LoVo (cell line): ENCODE measurements around the gene KDM4B.

Experiments used
- DNase-seq: peaks from one replicate; pipeline ENCODE4 v3.0.0-alpha.2; 2016; ENCODE audit warnings: low spot score

KDM4B gene

DNA sequence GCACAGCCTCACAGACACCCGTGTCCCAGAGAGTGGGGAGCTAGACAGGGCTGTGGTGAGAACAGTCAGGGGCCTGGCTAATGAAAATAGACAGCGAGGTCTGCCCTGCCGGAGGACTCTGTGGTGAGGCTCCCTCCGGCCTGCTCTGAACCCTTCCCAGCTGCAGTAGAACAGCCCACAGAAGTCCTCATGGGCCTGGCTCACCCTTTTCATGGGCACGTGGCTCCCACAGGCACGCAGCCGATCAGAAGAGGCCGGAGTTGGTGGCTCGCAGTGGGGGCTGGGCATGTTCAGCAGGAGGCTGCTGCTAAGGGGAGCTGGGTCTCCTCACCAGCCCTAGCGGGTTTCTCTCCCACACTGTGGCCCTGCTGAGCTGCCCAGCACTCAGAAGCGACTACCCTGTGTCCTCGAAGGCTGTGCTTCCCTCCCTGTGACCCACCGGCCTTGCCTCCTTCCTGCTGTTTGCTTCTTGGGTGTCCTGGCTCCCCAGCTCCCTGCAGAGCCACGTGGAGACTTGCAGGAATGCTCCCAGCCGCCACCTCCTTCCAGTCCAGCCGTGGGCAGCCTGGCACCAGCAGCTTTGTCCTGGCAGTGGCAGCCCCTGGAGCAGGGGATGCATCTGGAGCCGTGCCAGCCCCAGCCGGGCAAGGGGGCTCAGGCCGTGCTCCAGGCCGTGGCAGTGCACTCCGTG, 138.7 kb downstream of the KDM4B start:
- no peak for DNase-seq

DNA sequence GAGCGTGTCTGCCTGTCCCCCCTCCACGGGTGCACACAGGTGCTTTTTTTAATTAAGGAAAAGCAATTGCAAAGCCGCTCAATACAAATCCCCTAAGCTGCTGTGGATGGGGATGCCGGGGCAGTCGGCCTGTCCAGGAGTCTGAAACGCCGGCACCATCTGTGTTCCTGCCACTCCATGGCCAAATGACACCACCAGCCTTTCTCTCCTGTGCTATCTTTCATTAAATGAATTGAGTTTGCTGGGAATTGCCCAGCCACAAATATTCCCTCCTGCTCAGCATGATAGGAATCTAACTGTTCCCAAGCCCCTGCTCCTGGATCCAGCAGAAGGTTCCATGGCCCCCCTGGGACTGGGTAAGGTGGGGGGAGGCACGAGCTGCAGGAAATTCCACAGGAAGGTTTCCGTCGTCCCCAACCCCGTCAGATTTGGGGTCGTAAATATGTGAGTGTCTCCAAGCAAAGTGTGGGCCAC, 139.2 kb downstream of the KDM4B start:
- DNase-seq, result no peak

DNA sequence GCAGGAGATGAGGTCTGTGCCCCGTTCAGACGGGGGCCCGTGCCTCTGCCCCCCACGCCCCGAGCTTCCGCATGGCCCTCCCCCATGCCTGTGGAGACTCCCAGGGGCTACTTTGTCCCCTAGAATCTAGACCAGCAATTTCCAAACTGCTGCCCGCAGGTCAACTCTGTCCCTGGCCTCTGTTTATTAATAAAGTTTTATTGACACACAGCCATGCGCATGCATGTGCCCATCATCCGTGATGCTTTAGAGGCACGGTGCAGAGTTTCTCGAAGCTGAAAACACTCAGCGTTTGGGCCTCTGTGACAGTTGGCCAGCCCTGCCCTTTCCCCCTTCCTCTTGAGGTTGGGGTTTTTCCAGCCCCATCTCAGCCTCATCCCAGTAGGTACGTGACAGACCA, 140.0 kb downstream of the KDM4B start:
- no peak for DNase-seq

DNA sequence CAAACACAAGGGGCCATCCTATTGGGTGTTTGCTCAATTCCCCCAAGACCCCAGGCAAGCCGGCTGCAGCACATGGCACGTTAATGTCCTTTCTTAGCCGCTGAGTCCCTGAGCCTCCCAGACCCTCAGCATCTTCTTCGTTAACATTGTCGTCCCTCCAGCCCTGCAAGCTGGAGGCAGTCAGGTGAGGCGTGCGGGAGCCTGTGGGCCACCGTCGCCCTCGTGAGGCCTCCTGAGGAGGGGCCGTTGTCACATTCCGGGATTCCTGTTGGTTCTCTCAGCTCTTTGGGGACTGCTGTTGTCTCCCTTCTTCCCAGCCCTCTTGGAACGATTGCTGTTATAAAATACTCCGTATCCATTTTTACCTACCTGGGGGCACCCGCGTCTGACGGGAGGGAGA, 140.6 kb downstream of the KDM4B start:
- no peak for DNase-seq

DNA sequence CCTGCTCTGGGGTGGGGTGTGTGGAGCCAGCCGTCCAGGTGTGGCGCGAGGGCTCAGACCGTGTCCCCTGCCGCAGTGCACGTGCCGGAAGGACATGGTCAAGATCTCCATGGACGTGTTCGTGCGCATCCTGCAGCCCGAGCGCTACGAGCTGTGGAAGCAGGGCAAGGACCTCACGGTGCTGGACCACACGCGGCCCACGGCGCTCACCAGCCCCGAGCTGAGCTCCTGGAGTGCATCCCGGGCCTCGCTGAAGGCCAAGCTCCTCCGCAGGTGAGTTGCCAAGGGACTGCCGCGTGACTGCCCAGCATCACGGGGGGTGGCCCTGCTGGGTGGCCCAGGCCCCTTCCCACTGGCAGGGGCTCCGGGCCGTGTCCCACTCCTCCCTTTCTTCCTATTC, 141.6 kb downstream of the KDM4B start:
- DNase-seq, result no peak

DNA sequence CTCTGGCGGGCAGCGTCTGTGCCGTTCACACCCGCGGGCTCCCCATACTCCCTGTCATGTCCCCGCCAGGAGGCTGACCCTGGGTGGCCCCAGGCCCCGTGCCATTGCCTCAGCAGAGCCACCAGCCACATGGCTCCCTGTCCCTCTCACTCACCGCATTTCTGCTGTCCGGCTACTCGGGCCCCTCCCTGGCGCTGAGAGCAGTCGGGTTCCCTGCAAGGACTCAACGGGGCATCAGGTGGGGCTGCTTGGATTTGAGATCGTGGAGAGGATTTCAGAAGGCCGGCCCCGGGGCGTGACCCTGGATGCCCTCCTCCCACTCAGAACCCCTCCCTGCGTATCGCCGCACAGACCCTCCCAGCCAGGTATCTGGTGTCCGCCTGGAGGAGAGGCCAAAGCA, 142.1 kb downstream of the KDM4B start:
- DNase-seq, result no peak

DNA sequence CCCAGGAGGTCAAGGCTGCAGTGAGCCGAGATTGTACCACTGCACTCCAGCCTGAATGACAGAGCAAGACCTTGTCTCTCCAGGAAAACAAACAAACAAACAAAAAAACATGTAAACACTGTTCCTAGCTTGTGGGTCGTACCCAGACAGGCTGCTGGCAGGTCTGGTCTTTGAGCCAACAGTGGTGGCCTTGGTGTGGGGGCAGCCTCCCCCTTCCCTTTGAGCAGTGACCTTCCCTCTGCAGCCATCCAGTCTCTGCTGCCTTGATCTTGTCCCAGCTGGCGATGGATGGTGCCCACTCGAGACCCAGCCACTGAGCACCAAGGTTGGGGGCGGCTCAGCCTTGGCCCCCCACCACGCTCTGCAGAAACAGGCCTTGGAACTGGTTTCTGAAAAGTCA, 143.3 kb downstream of the KDM4B start:
- no peak for DNase-seq

DNA sequence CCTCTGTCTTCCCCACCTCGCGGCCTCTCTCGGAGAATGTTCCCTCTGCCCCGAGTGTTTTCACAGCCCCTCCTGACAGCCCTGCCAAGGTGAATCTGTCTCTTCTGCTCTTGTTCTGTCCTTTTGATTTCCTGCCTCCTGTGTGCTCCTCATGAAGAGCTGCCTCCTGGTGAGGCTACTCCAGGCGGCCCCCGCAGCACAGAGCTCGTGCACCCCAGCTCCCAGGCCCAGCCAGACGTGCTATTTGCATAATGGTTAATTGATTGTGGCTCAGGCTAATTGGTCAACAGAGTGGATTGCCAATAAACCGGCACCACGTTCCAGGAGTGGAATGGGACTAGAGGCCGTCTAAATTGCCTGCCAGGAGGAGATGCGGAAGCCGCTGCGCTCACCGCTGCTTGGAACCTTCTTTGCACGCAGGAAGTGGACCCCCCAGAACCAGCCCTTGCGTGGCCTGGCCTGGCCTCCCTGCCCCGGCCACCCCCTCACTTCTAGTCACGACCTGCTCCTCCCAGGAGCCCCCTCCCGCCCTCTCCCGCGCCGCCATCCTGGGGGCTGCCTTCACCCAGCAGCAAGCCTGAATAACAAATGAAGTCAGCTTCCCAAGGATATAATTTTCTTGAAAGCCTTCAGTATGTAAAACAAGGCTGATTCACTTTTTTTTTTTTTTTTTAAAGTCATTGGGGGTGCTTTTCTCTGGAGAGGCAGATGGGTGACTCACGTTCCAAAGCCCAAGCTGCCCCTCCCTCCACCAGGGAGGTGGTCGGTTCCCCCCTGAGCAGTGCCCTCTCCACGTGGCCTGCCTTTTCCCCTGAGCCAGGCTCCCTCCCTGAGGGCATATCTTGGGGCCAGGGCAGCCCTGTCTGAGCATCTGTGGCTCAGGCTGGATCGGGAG, 144.0 kb downstream of the KDM4B start:
- no peak for DNase-seq

DNA sequence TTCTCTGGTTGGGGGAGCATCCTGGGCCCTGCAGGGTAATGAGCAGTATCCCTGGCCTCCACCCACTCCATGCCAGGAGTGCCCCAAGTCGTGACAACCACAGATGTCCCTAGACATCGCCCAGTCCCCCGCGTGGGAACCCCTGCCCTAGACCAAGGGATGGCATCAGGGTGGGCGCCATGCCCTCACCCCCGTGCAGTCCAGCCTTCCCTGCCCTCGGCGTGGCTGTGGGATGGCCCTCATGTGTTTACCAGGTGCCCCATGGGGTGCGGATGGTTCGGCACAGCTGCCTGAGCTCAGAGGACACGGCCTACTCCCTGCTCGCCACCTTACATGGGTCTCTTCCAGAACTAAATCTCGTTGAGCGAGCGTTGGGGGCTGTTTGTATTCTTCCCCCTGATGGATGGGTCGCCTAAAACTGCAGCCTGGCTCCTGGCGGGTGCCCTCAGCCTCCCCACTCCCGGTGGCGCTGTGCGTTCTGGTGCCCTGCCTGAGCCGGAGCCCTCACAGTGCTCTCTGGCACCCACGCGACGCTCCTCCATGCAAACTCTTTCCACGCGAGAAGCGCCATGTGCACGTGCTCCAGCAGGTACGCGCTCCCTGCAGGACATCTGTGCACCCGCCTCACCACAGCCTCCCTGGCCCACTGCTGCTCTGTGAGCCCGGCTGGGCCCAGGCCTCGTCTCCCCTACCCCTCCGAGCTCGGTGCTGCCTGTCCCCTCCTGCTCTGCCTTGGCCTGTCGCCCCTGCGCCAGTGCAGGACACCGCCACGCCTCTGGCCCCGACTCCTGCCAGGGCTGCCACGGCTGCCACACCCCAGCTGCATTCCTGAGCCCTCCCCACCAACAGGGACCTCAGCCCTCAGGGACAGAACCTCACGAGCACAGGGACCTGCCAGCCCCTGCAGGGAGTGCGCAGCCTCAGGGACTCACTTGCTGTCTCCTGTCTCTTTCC, 145.0 kb downstream of the KDM4B start:
- no peak for DNase-seq

DNA sequence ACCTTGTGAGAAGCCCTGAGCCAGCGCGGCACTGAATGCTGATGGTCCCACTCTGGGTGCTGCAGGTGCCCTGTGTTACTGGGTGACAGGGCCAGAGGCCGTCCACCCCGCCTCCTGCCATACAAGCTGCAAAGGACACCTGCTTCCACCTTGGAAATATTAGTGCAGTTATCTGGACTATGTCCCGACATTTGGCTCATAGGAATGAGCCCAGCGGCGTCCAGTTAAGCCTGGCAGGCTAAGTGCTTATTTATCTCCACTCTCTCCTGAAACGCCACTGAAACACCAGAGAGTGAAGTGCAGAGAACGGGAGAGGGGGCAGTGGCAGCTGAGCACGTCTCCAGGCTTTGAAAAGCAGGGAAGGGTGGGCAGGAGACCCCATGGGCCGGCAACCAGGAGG, 145.8 kb downstream of the KDM4B start:
- DNase-seq, result no peak

DNA sequence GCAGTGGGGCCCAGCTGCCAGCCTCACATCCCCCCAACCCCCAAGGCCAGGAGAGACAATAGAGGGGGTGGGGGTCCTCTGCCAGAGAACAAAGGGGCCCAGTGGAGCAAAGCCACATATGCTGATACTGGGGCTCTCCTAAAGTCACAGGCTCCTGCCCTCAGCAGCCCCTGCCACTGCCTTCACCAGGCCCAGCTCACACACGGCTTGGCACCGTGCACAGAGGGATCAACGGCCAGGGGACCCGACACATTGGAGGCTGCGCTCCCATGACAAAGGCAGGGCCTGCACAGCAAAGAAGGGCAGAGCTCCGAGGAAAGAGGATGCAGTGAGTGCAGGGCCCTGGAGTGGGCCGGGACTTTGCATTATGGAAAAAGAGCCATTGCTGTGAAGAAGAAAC, 146.4 kb downstream of the KDM4B start:
- DNase-seq, result no peak

DNA sequence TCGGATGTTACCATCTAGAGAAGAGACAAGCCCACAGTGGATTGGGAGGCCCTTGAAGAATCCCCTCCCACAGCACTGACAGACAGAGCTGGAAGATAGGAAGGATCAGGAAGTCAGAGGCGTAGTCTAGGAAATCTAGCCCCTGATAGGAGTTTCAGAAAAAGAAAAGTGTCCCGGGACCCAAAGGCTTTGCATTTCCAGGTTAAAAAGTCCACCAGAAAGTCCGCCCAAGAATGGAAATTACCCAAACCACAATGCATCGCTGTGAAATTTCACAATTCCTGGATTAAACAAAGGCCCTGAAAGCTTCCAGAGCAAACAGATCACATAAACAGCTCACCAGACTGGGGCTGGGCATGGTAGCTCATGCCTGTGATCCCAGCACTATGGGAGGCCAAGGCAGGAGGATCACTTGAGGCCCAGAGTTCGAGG, 146.9 kb downstream of the KDM4B start:
- DNase-seq, result no peak

DNA sequence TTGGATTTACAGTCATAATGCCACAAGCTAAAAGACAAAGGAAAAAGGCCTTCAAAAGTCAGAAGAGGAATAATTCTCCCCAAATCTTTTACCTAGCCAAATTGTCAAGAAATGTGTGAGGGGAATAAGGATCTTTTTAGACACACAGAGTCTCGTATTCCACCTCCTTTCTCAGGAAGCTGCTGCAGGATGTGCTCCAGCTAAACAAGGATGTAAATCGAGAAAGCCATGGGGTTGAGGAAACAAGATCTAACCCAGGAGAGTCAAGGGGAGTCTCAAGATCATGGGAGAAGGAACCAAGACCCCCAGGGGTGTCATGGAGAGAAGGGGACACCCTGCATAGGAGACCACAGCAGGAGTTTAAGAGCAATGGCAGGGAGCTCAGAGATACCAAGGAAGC, 147.4 kb downstream of the KDM4B start:
- no peak for DNase-seq

DNA sequence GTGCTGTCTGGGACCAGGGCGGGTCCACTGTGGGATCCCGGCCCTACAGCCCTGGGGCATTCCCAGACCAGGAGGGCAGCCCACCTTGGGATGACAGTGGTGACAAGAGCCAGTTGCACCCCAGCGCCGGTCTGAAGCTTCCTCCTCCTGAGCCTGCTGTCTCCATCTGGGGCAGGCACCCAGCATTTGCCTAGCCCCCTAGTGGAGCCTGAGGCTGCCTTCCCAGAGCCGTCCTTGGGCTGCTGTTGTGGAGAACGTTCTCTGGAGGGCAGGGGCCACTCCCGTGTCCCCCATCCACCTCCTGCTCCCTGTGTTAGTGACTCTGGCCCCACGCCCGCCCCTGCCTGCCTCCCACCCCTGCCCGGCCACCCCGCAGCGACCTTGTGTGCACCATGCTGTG, 148.5 kb downstream of the KDM4B start:
- no peak for DNase-seq

DNA sequence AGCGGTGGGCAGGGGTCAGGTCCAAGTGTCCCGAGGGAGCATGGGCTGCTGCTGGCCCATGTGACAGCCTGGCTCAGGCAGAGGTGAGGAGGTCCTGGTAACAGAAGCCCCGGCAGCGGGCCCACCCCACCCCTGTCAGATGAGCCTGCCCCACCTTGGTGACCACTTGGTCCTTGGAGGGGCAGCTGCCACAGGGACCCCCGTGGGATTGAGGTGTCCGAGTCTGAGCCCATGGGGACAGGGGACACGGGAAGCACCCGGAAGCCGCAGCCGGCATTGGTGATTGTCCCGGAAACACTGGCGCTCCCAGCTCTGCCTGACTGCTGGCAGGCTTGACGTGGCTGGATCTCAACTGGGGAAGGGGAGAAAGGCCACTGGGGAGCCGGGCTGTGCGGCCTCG, 149.1 kb downstream of the KDM4B start:
- DNase-seq, result no peak

DNA sequence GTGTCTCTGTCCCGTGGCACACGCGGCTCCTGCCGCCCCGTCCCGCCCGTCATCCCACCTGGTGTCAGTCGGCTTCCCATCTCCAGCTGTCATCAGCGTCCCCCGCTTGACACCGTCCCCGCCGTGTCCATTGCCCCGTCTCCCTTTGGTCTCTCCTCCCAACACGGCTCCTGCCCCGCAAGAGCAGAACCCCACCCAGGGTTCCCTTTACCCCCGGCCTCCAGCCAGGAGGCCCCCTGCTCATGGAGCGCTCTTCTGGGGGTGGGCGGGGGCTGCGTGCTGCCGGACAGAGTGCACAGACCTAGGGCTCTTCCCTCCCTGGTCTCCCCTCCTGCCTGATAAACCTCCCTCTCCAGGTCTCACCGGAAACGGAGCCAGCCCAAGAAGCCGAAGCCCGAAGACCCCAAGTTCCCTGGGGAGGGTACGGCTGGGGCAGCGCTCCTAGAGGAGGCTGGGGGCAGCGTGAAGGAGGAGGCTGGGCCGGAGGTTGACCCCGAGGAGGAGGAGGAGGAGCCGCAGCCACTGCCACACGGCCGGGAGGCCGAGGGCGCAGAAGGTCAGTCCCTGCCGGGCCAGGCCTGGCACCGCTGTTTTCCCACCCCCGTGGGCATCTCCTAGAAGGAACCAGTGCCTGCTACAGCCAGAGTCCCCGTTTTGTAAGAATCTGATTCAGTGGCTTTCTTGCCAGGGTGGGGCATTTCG, 150.5 kb downstream of the KDM4B start:
- DNase-seq, result no peak

DNA sequence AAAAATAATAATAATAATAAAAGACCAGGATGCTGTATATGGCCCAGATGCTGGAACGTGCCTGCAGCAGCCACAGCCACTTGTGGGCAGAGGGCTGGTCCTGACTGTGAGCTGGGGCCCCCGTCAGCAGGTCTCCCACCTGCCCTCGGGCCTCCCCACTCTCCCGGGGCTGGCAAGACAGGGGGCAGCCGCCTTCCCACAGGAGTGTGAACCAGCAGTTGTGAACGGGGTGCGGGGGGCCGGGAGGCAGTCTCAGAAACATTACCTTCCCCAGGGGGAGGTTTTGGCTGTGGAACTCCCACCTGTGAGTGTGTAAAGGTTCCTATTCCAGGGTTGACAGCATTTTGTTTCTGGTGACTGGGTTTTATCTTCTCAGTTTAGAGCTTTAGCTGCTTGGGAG, 151.4 kb downstream of the KDM4B start:
- no peak for DNase-seq

DNA sequence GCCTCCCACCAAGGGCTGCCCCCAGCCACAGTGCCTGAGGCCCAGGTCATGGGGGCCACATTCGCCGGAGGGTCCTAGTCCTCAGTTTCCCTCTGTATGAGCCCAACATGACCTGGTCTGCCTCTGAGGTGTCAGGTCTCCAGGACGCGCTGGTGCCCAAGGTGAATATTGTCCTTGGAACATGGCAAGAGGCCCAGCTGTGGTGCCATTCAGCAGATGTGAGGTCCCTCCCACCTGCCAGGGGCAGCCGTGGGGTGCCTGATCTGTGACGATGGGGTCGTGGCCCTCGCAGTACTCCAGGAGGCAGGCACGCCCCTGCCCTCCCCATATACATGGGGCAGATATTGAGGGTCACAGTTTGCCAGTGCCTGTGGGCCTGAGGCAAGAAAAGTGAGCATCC, 151.9 kb downstream of the KDM4B start:
- DNase-seq, result no peak

DNA sequence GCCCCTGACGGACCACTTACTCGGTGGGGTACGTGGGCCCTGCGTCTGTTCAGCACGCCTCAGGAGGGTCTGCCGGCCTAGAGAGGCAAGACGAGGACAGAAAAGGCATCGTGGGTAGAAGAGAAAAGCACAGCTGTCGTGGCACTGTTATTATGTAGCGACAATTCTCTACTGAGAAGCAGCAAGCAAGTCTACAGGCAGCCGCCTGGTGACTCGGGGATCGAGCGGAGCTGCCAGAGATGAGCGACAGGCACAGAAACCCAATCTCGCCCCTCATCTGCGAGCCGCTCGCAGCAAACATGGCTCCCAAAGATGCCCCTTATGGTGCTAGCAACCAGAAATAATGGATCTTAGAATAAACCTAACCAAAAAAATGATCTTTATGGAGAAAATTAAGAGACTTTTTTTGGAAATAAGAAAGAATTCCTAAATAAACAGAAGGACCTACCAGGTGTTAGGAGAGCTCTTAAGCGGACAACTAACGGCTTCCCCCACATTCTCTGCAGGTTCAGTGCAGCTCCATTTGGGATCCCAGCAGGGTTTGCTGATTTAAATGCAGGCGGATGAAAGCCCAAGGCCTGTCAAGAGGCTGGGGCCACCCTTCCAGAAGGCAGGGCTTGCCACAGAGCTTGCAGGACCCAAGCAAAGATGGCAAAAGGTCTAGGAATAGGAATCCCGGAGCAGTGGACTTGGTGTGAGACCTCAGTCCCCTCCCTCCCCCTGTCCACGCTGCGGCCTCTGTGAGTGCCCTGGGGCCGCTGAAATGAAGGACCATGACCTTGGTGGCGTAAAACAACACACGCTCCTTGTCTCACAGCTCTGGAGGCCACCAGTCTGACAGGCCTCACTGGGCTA, 152.6 kb downstream of the KDM4B start:
- no peak for DNase-seq

DNA sequence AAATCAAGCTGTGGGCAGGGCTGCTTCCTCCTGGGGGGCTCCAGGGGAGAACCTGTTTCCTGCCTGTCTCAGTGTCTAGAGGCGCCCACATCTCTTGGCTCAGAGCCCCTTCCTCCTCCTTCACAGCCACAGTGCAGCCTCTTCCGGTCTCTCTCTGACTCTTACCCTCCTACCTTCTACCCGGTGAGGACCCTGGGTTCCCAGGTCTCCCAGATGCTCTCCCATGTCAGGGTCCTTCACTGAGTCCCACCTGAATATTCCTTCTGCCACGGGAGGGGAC, 153.1 kb downstream of the KDM4B start:
- no peak for DNase-seq
